ENCODE results near the gene ANGPTL4.
"Not testable (repeated sequence)": the region's sequence is repeated elsewhere in the genome, so short reads cannot be mapped to it uniquely, and the experiment has no call there.

Gene ANGPTL4

DNA sequence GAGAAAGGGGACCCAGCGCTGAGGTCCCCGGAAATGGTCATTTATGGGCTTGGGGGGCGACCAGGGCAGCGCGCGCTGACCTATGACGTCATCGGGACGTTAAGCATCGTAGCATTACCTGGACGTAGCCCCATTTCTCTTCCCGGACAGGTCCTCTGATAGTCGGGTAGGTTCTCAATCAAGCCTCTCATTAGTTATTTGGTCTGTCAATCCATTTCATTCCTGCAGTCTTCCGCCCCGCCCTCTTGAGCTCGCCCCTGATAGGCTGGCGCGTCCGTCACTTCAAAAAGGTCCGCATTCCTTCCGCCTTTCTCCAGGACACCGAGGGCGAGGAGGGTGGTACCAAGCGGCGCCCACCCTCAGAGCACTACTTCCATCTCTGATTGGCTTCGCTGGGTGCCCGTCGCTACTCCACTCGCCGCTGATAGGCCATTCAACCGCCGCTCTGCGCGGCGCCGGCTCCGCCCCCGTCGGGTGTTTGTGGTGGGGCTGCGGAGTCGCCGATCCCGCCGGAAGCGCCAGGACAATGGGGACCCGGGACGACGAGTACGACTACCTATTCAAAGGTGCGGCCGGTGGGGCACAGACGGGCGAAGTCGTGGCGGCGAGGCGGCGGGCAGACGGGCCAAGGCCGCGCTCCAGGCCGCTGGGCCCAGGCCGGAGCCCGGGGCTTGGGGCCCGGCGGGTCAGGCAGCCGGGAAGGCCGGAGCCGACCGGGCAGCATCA, 26.1 kb downstream of the ANGPTL4 start, which contains the start of gene RAB11B:
Gene RAB11B (plus strand): TSS at position 470 of the 726 bp plus-strand sequence. CDS start 57 bp downstream, at position 527.
- peak; percentile 100 for DNase-seq (ENCODE audit: low read depth, low spot score)

DNA sequence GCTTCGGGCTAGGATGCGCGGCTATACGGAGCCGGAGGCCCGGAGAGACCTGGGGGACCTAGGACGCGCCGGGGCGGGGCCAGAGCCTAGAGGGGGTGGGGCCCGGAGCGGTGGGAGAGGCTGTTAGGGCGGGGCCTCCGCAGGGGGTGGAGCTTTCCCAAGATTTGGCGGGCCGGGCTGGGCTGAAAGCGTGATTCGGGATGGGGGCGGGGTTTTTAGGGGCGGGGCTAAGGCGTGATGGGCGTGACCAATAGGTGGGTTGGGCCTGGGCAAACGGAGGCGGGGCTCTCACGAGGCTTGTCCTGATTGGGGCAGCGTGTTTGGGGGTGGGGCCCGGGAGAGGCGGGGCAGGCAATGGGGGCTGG, 26.6 kb downstream of the ANGPTL4 start:
- DNase-seq (ENCODE audit: low read depth, low spot score) = peak; percentile 78

DNA sequence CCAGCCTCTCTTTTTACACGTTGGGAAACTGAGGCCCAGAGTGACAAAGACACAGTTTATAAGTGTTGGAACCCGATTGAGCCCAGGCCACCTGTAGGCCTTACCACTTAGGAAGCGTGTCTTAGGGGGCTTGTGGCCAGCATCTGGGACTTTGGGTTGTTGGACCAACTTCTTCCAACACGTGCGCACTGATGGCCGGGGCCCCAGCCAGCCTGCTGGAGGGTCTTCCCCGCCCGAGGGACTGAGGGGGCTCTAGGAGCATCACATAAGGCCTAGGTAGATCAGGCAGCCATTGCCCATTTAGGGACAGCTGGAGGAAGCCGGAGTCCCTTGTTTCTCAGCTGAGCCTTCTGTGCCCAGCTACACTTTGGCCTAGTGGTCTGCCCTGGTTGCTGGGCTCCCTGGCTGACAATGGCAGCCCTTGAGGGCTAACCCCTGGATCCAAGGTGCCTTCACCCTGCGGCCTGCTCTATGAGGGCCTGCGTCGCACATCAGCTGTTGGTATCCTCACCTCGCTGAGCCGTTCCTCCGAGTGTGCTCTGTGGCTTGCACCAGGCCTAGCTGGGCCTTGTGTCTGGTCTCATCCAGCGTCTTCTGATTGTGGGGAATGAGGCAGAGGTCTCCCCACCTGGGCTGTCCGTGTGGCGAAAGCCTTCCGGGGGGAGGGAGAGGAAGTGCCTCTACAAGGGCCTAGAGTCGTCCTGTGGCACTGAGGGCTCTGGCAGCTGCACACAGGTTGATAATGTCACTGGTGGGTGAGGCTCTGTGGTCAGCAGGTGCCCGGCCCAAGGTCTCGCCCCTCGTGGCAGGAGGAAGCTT, 27.5 kb downstream of the ANGPTL4 start:
- DNase-seq (ENCODE audit: low read depth, low spot score) = no peak

GRCh38 chr19:8392017-8392591, 28.1 kb downstream of the ANGPTL4 start:
- no peak for DNase-seq (ENCODE audit: low read depth, low spot score)

DNA sequence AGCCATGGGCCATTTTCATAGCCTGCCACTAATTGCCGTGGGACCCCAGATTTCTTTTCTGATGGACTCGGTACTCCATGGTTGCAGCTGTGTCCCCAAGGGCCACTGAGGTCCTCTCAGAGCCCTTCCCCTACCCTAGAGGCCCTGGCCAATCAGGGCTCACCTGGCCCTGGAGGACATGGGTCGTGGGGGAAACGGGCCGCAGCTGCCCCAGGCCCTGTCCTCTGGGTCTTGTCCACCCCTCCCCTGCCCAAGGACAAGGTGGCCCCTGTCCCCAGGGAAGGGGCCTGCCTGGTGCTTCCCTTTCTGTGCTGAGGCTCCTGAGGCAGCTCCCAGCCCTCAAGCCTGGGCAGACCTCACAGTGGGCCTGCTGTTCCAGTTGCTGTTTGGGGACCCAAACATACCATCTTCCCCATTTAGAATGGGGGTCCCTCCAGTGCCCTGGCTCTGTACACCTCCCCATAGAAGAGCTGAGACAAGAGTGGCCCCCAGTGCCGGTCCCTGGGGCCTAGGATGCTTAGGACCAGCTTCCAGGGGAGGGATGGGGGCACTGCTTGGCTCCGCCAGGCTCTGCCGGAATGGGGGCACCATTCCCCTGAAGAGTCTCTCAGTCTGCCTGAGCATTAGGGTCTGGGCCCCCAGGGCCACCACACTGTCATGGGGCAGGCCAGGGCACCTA, 29.4 kb downstream of the ANGPTL4 start:
- DNase-seq (ENCODE audit: low read depth, low spot score) = no peak

- no peak for DNase-seq (ENCODE audit: low read depth, low spot score)
Measured at GRCh38 chr19:8393871-8394250, 29.9 kb downstream of the ANGPTL4 start.

GRCh38 chr19:8395621-8396082, 31.7 kb downstream of the ANGPTL4 start:
- no peak for DNase-seq (ENCODE audit: low read depth, low spot score)

GRCh38 chr19:8396185-8396562, 32.2 kb downstream of the ANGPTL4 start:
- no peak for DNase-seq (ENCODE audit: low read depth, low spot score)

GRCh38 chr19:8396563-8397203, 32.7 kb downstream of the ANGPTL4 start:
- DNase-seq (ENCODE audit: low read depth, low spot score) = no peak

DNA sequence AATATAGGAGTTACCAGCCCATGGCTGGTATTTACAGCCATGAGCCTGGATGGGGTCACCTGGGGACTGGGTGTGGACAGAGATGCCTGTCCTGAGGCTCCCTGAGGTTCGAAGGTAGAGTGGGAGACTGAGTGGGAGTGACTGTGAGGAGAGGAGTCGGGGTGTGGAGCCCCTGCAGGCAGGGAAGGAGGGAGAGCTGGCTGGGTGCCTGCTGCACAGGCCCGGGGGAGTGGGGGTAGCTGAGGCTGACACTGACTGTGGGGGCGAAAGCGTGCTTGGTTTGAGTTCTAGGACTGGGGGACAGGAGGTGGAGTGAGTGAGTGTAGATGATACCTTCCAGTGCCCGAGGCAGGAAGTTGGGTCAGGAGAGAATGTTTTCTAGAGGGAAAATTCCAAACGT, 33.3 kb downstream of the ANGPTL4 start:
- no peak for DNase-seq (ENCODE audit: low read depth, low spot score)

GRCh38 chr19:8397746-8398310, 33.9 kb downstream of the ANGPTL4 start:
- no peak for DNase-seq (ENCODE audit: low read depth, low spot score)

DNA sequence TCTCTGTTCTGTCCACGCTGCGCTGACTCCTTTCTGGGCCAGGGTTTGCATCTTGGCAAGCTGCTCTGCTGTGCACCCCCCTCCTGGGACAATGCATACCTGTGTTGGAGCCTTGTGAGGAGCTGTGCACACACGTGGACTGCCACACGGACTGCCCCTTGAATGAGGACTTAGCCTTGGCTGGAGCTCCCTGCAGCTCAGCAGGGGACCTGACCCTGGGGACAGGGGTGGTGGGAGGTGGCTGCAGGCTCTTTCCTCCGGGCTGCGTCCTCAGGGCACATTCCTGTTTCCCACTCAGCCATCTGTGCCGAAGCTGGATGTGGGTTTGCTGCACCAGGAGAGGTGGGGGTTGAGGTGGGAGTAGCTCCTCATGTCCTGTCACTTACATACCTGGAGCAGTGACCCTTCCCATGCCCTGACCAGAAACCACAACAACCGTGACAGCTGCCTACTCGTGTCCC, 34.4 kb downstream of the ANGPTL4 start:
- no peak for DNase-seq (ENCODE audit: low read depth, low spot score)

GRCh38 chr19:8399681-8400188, 35.8 kb downstream of the ANGPTL4 start:
- DNase-seq (ENCODE audit: low read depth, low spot score) = no peak

- DNase-seq (ENCODE audit: low read depth, low spot score) = no peak
Measured at GRCh38 chr19:8401981-8402411, 38.0 kb downstream of the ANGPTL4 start.

- DNase-seq (ENCODE audit: low read depth, low spot score) = no peak
Measured at GRCh38 chr19:8403098-8403819, 39.3 kb downstream of the ANGPTL4 start.

DNA sequence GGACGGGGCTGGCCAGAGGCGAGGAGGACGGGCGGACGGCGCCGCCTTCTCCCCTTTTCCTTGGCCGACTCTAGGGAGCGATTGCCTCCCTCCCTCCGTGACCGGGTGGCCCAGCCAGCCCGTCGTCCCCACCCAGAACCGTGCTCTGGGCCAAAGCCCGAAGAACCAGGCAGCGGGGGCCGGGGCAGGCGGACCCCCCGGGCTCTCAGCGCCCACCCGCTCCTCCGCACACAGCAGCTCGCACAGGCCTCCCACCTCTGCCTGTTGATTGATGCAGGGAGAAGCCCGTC, 39.8 kb downstream of the ANGPTL4 start:
- DNase-seq (ENCODE audit: low read depth, low spot score) = no peak

DNA sequence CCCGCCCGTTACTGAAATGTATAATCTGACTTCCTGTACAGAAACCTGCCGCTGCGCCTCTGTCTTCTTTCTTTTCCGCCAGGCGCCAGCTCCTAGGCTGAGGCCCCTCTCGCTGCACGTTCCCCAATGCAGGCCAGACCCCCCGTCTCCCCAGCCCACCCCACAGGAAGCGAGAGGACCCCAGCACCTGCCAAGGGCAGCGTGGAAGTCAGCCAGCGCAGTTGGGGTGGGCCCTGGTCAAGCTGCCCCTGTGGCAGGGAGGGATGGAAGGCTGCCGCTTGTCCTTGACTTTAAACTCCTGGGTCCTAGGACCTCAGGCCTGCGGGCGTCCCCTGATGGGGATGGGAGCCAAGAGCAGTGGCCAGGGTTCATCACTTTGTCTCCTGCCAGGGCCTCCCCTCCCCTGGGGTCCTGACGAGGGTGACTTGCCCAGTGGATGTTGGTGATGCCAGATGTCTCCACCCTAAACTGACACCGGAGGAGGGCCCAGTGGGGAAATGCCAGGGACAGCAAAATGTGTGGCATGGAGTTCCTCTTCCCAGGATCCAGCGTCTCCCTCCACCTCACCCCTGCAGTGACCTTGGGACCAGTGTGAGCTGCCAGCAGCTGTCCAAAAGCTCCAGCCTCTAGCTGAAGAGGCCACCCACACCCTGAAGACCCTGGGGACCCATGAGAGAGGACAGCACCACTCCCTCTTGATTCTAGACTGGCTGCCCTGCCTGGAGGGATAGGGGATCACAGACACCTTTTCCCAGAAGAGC, 40.6 kb downstream of the ANGPTL4 start:
- DNase-seq (ENCODE audit: low read depth, low spot score) = no peak

GRCh38 chr19:8410718-8411117, 46.8 kb downstream of the ANGPTL4 start:
- DNase-seq (ENCODE audit: low read depth, low spot score) = not testable (repeated sequence)

DNA sequence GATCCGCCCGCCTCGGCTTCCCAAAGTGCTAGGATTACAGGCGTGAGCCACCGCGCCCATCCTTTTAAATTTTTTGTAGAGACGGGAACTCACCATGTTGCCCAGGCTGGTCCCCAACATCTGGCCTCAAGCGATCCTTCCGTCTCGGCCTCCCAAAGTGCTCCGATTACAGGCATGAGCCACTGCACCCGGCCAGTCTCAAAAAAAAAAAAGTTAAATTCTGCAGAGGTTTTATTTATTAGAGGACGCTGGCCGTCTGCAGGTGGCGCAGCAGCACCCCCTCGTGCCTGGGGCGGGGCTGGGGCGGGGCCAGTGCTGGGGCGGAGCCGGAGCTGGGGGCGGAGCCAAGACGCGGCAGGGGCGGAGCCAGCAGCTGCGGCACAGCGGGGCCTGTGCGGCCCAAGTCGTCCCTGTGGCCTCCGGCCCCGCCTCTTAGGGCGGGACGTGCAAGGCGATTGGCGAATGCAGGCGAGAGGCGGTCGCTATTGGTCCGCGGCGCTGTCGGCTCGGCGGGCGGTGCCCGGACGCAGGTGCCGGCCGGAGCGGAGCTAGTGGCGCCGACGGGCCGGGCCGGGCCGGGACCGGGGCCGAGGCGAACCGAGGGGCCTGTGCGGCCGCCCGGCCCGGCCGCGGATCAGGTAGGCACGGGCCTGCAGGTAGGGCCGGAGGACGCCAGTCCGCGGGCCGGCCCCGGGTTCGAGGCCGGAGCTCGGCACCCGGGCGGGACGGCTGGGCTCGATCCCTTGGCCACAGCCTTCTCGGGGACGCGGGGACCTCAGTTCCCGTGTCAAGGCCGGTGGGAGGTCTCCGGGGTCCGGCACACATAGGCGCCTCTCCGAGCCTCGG, 49.1 kb downstream of the ANGPTL4 start, which contains the start of gene MARCHF2:
Gene MARCHF2 (plus strand): TSS at position 523 of the 846 bp plus-strand sequence. CDS start 8,536 bp downstream, outside the sequence.
- peak; percentile 88 for DNase-seq (ENCODE audit: low read depth, low spot score)
